GM23248 (cell line): ENCODE results near the gene SNTG2.

Source experiments
- EZH2 ChIP-seq: fragments of 200-600 bp; sonication (generic); IDR thresholded peaks from 2 replicates; pipeline ENCODE4 v1.6.1; 2018; ENCODE audit warnings: antibody characterized with exemption, mild to moderate bottlenecking; ENCODE audit not compliant: insufficient read depth, poor library complexity, severe bottlenecking
- EZH2phosphoT487 ChIP-seq: fragments of 200-600 bp; sonication (generic); IDR thresholded peaks from 2 replicates; pipeline ENCODE4 v1.6.1; 2018; ENCODE audit warnings: antibody characterized with exemption, moderate library complexity, mild to moderate bottlenecking, low read depth; ENCODE audit not compliant: insufficient read depth

DNA sequence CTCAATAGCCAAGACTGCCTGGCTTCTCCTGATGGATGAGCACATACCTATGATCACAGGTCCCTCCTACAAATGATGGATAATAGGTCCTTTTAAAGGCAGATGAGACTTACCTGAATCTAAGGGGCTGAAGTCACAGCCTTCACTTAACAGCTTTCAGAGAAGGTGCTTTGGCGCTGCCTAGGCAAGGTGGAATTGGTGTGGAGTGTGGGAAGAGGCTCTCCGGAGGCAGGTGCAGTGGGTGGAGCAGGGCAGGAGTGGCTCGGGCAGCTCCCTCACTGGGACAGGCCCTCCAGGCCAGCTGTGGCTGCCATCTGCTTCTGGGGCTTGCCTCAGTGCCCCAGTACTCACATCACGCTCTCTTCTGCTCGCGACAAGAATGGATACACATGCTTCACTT, 363.6 kb downstream of the SNTG2 start:
- TF ChIP-seq EZH2 (no peak), EZH2phosphoT487 (no peak)
